Stimulated activated effector memory CD8-positive, alpha-beta T cell treated with anti-CD3 and anti-CD28 coated beads, Interleukin-12 subunit alpha, Interleukin-12 subunit beta, amount 100 ng/mL, for 72 hours (primary cell): ENCODE results near the gene OXCT2.
"Not testable (repeated sequence)": the region's sequence is repeated elsewhere in the genome, so short reads cannot be mapped to it uniquely, and the experiment has no call there.

Source experiments
- ATAC-seq: fragments of 150-1000 bp; cut with Tn5 transposase; 2 replicates; pipeline ENCODE4 v1.10.0; 2021
- DNase-seq, 2 donors: peaks; one replicate each; pipeline ENCODE4 v3.0.0; 2021 to 2022; ENCODE audit warnings: low spot score in 2 of 2
- H3K27ac Mint-ChIP-seq: one replicate; pipeline ENCODE4 v1.8.0; 2022; ENCODE audit warnings: mild to moderate bottlenecking, mixed read lengths
- H3K36me3 Mint-ChIP-seq: one replicate; pipeline ENCODE4 v1.8.0; 2022; ENCODE audit warnings: mild to moderate bottlenecking, mixed read lengths
- H3K4me1 Mint-ChIP-seq: one replicate; pipeline ENCODE4 v1.8.0; 2022; ENCODE audit warnings: mixed read lengths
- H3K4me3 Mint-ChIP-seq: one replicate; pipeline ENCODE4 v1.8.0; 2022; ENCODE audit warnings: mild to moderate bottlenecking, mixed read lengths
- H3K9me3 Mint-ChIP-seq: one replicate; pipeline ENCODE4 v1.8.0; 2022; ENCODE audit warnings: mixed read lengths

Gene OXCT2

GRCh38 chr1:39791838-39792237, 20.7 kb upstream of the OXCT2 start:
- no peak overlapping the region for H3K4me3 Mint-ChIP-seq
- no peaks in the 10 kb centered on the region for H3K9me3 Mint-ChIP-seq
- DNase-seq (no peak), ATAC-seq (no peak)
- H3K4me1 Mint-ChIP-seq, result peaks cover 7% of the 10 kb centered on the region
- no peaks in the 10 kb centered on the region for H3K36me3 Mint-ChIP-seq
- H3K27ac Mint-ChIP-seq, result no peak overlapping the region

DNA sequence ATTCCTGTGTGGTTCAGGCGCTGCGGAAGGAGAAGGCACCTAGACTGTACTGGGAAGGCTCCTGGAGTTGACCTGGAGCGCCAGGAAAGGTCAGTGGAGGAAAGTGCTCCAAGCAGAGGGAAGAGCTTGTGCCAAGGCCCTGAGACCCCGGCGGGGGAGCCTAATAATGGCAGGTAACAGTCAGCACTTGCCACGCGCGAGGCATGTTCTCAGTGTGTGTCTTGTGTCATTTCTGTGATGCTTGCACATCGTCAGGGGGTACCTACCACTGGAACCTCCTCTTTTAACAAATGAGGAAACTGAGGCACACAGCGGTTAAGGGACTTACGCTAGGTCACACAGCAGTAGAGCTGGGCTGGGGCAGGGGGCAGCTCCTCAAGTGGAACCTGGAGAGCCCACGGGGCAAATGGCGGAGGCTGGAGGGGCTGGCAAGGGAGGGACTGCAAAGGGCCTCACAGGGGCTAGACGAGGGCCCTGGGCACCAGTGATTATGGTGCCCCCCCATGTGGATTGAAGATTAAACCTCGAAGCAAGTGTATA, 18.5 kb upstream of the OXCT2 start:
- Mint-ChIP-seq H3K4me3 (peak overlapping the region; percentile 74), H3K36me3 (no peaks in the 10 kb centered on the region), H3K27ac (peak overlapping the region; percentile 52), H3K4me1 (peaks cover 7% of the 10 kb centered on the region), H3K9me3 (no peaks in the 10 kb centered on the region)
- ATAC-seq (no peak), DNase-seq (no peak)

DNA sequence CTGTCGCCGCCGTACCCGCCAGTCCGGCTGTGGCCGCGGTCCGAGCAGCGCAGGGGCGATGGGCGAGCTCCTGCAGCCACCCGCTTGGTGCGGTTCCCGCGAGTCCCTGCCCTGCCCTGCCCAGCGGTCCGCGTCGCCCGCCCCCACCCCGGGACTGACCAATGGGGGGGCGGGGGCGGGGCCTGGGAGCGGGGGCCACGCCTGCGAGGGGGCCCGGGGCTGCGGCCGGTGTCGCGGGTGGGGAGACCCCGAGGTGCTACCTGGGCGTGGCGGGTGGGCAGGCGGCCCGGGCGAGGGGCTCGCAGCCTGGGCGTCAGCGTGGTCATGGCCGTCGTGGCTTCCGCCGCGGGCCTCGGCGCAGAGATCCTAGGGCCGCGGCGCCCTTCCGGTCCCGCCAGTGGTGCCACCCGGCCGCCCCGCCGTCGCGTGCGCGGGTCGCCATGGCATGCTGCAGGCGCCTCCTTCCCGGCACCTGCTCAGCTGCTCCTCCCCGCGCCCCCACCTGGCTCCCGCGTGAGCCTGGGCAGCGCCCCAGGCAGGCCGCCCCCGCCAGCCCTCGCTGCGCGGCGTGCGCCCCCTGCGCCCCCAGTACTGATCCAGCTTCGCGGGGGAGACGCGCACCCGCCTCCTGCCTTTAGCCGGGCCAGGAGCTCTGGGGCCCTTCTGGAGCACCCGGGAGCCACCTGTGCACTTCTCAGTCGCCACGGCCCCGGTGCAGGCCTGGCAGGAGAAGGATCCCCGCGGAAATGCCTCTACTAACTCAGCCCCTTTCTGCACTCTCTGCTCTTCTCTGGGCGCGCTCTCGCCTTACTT, 17.8 kb upstream of the OXCT2 start, which contains the start of gene BMP8B:
Gene BMP8B, minus strand, starts transcription at position 108 of the 813 bp plus-strand sequence. CDS start 380 bp downstream, outside the sequence.
- peak within 1 kb of the TSS; percentile 74 for H3K4me3 Mint-ChIP-seq
- peak within 1 kb of the TSS; percentile 52 for H3K27ac Mint-ChIP-seq
- no peaks in the 10 kb centered on the region for H3K36me3 Mint-ChIP-seq
- DNase-seq (peak; percentile 45 to 81), ATAC-seq (peak; percentile 83)
- H3K9me3 Mint-ChIP-seq, result no peaks in the 10 kb centered on the region
- peaks cover 7% of the 10 kb centered on the region for H3K4me1 Mint-ChIP-seq

DNA sequence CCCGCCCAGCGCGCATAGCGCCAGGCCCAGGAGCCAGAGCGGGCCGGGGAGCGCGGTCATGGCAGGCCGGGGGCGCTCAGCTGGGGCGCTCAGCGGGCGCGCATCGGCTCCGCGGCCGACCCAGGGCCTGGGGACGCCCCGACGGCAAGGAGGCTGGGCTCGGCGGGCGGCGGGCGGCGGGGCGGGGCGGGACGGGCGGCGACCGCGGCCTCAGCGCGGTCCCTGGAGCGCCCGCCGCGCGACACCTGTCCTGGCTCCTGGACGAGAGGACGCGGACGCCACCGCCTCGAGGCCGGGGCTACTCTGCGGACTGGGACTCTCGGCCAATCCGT, 17.2 kb upstream of the OXCT2 start:
- Mint-ChIP-seq H3K27ac (no peak overlapping the region), H3K4me3 (no peak overlapping the region), H3K4me1 (peaks cover 7% of the 10 kb centered on the region), H3K9me3 (no peaks in the 10 kb centered on the region), H3K36me3 (no peaks in the 10 kb centered on the region)
- DNase-seq (no peak), ATAC-seq (peak; percentile 11)

DNA sequence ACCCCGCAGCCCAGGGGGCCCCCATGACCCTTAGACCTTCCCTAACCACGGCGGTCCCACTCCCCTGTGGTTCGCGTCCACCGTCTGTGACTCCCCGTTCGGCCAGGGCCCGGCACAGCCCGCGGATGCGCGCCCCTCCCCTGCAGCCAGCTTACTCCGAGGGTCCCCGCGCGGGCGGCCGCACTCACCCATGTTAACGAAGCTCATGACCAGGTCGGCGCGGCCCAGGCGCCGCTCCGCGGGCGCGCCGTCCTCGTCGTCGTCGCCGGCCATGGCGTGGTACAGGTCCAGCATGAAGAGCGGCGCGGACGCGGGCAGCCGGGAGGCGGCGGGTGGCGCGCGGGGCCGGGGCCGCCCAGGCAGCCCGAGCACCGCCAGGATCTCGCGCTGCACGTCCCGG, 16.8 kb upstream of the OXCT2 start:
- H3K9me3 Mint-ChIP-seq, H3K4me1 Mint-ChIP-seq, ATAC-seq, H3K27ac Mint-ChIP-seq, H3K36me3 Mint-ChIP-seq, DNase-seq: not testable (repeated sequence)
- H3K4me3 Mint-ChIP-seq, result peak overlapping the region; percentile 37

- no peaks in the 10 kb centered on the region for H3K36me3 Mint-ChIP-seq
- H3K9me3 Mint-ChIP-seq, result no peaks in the 10 kb centered on the region
- peak overlapping the region; percentile 37 for H3K4me3 Mint-ChIP-seq
- DNase-seq (no peak), ATAC-seq (no peak)
- peaks cover 7% of the 10 kb centered on the region for H3K4me1 Mint-ChIP-seq
- no peak overlapping the region for H3K27ac Mint-ChIP-seq
Observed at GRCh38 chr1:39787468-39787867, 16.3 kb upstream of the OXCT2 start.

GRCh38 chr1:39787108-39787375, 15.9 kb upstream of the OXCT2 start:
- ATAC-seq, H3K27ac Mint-ChIP-seq, H3K4me1 Mint-ChIP-seq, DNase-seq, H3K9me3 Mint-ChIP-seq, H3K36me3 Mint-ChIP-seq: not testable (repeated sequence)
- H3K4me3 Mint-ChIP-seq, result peak overlapping the region; percentile 37

GRCh38 chr1:39786303-39787107, 15.4 kb upstream of the OXCT2 start:
- DNase-seq, H3K27ac Mint-ChIP-seq, H3K9me3 Mint-ChIP-seq, H3K36me3 Mint-ChIP-seq, H3K4me1 Mint-ChIP-seq, ATAC-seq: not testable (repeated sequence)
- H3K4me3 Mint-ChIP-seq, result peak overlapping the region; percentile 37

GRCh38 chr1:39782685-39783084, 11.5 kb upstream of the OXCT2 start:
- H3K27ac Mint-ChIP-seq, H3K9me3 Mint-ChIP-seq, H3K4me1 Mint-ChIP-seq, H3K36me3 Mint-ChIP-seq, H3K4me3 Mint-ChIP-seq, ATAC-seq, DNase-seq: not testable (repeated sequence)

DNA sequence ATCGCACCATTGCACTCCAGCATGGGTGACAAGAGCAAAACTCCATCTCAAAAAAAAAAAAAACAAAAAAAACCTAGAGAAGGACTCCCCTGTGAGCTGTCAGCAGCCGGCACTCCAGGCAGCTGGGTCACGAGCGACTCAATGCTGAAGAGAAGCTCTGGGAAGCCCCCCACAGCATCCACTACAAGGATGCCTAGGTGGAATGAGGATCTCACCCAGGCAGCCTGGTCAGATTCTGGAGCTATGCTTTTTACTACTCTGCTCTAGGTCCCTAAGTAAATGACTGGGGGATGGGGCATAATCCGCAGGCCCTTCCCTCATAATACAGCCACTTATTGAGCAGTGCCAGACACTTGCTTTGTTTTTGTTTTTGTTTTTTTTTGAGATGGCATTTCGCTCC, 11.0 kb upstream of the OXCT2 start:
- Mint-ChIP-seq H3K4me1 (no peaks in the 10 kb centered on the region), H3K36me3 (no peaks in the 10 kb centered on the region), H3K4me3 (no peak overlapping the region), H3K9me3 (no peaks in the 10 kb centered on the region), H3K27ac (no peak overlapping the region)
- DNase-seq (no peak), ATAC-seq (no peak)

DNA sequence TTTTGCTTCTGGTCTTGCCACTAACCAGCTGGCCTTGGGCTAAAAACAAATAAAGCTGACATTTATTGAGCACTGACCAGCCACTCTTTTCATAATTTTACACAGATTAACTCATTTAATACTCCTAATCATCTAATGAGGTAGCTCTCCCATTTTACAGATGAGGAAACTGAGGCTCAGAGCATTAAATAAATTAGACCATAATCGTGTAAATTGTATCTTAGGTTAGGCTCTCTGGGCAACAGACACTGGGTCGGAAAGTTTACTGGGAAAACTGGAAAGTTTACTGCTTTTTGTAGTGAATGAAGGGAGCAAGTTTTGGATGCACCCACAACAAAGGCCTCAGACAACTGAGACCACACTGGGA, 10.2 kb upstream of the OXCT2 start:
- ATAC-seq, result no peak
- no peak overlapping the region for H3K4me3 Mint-ChIP-seq
- no peaks in the 10 kb centered on the region for H3K9me3 Mint-ChIP-seq
- H3K36me3 Mint-ChIP-seq, result no peaks in the 10 kb centered on the region
- peaks cover 2% of the 10 kb centered on the region for H3K4me1 Mint-ChIP-seq
- DNase-seq, result no peak
- no peak overlapping the region for H3K27ac Mint-ChIP-seq

DNA sequence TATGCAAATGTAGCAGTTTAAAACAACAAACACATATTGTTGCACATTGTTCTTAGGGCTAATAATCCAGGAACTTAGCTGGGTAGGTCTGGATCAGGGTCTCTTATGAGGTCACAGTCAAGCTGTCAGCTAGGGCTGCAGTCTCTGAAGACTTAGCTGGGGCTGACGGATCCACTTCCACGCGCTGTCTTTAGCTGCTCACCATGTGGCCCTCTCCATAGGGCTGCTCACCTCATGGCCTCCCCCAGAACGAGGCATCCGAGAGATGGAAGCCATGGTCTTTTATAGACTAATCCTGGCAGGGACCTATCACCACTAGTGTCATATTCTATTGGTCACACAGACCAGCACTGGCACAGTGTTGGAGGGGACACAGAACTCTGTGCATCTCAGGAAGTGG, 8.7 kb upstream of the OXCT2 start:
- Mint-ChIP-seq H3K36me3 (no peaks in the 10 kb centered on the region), H3K9me3 (no peaks in the 10 kb centered on the region), H3K4me1 (peaks cover 5% of the 10 kb centered on the region), H3K27ac (no peak overlapping the region), H3K4me3 (no peak overlapping the region)
- DNase-seq (no peak), ATAC-seq (no peak)

DNA sequence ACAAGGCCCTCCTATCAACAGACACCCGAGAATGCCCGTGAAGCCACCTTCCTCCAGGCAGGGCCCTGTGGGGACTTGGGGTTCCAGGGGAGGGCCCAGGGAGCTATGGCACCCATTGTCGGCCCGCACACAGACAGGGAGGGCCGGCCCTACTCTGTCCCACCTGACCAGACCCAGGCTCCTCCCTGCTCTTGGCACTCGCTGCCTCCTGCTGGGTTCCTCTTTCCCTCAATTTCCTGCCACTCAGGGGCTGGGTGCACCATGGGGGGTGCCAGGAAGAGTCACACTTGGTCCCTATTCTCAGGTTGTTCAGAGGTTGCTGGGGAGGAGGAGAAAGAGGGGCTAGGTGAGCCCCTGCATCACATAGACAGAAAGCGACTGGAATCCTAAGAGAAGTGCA, 8.0 kb upstream of the OXCT2 start:
- Mint-ChIP-seq H3K9me3 (no peaks in the 10 kb centered on the region), H3K4me1 (peaks cover 5% of the 10 kb centered on the region), H3K36me3 (no peaks in the 10 kb centered on the region), H3K4me3 (no peak overlapping the region), H3K27ac (no peak overlapping the region)
- DNase-seq (no peak), ATAC-seq (no peak)

- not testable (repeated sequence) for H3K27ac Mint-ChIP-seq, H3K4me1 Mint-ChIP-seq, H3K4me3 Mint-ChIP-seq, DNase-seq, ATAC-seq, H3K36me3 Mint-ChIP-seq, H3K9me3 Mint-ChIP-seq
Observed at GRCh38 chr1:39778463-39779099, 7.4 kb upstream of the OXCT2 start.

DNA sequence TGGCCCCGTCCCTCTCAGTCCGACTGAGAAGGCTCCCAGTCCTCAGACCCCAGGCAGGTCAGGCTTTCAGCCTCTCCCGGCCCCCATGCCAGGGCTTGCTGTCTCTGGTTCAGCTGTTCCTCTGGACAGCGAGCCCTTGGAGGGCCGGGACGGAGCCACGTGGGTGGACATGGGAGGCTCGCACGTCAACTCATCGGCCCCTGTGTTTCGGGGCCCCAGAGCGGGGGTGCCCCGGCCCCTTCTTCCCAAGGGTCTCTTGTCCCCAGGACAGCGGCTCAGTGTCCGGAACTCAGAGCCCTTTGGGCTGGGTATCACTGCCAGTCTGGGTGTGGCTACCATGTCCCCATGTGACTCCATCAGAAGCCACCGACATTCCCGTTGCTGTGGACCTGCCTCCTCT, 6.7 kb upstream of the OXCT2 start:
- not testable (repeated sequence) for H3K9me3 Mint-ChIP-seq, H3K4me1 Mint-ChIP-seq, H3K36me3 Mint-ChIP-seq, ATAC-seq, DNase-seq, H3K27ac Mint-ChIP-seq, H3K4me3 Mint-ChIP-seq
